Neural cell (in vitro differentiated cells): ENCODE data around the gene ZNF253. TPM values are rescaled to one million over a fixed set of nuclear protein-coding genes. Genes with fewer than 3 reads are reported as not detected.
"Not testable (repeated sequence)": the region's sequence is repeated elsewhere in the genome, so short reads cannot be mapped to it uniquely, and the experiment has no call there.

ENCODE experiments used
- H2AFZ ChIP-seq: fragments of 200-600, 300-800 bp; sonication (generic), shearing (Covaris generic); 2 replicates; pipeline ENCODE4 v1.6.0; 2014; ENCODE audit warnings: low read depth, mild to moderate bottlenecking, antibody characterized with exemption, low read length, moderate library complexity
- H3F3A ChIP-seq: fragments of 200-600 bp; shearing (Covaris generic); 2 replicates; pipeline ENCODE4 v1.6.1; 2016; ENCODE audit warnings: mild to moderate bottlenecking, moderate library complexity, mixed read lengths, antibody characterized with exemption, low read length; ENCODE audit not compliant: insufficient read depth, poor library complexity, severe bottlenecking
- H3K27ac ChIP-seq: fragments of 200-600, 300-800 bp; sonication (generic), shearing (Covaris generic); 2 replicates; pipeline ENCODE4 v1.5.1; 2014; ENCODE audit warnings: mild to moderate bottlenecking, low read length, moderate library complexity
- H3K27me3 ChIP-seq: fragments of 300-800, 200-600 bp; sonication (generic), shearing (Covaris generic); 2 replicates; pipeline ENCODE4 v1.6.0; 2014; ENCODE audit warnings: mild to moderate bottlenecking, low read depth, low read length, moderate library complexity; ENCODE audit not compliant: insufficient read depth
- H3K36me3 ChIP-seq: fragments of 300-800, 200-600 bp; sonication (generic), shearing (Covaris generic); 2 replicates; pipeline ENCODE4 v1.5.1; 2014; ENCODE audit warnings: mild to moderate bottlenecking, antibody characterized with exemption, low read length, moderate library complexity; ENCODE audit not compliant: insufficient read depth
- H3K4me2 ChIP-seq: fragments of 300-800, 200-600 bp; sonication (generic), shearing (Covaris generic); 2 replicates; pipeline ENCODE4 v1.6.0; 2014; ENCODE audit warnings: mild to moderate bottlenecking, low read length
- H3K4me3 ChIP-seq: fragments of 300-800, 200-600 bp; sonication (generic), shearing (Covaris generic); 2 replicates; pipeline ENCODE4 v1.5.1; 2014; ENCODE audit warnings: mild to moderate bottlenecking, low read length, moderate library complexity
- H3K79me2 ChIP-seq: fragments of 200-600 bp; shearing (Covaris generic); replicated peaks from 2 replicates; pipeline ENCODE4 v1.6.0; 2014; ENCODE audit warnings: mild to moderate bottlenecking, low read length, moderate library complexity; ENCODE audit not compliant: insufficient read depth
- H3K9ac ChIP-seq: fragments of 300-800, 200-600 bp; sonication (generic), shearing (Covaris generic); 2 replicates; pipeline ENCODE4 v1.6.1; 2016; ENCODE audit warnings: mild to moderate bottlenecking, low read length, mixed read lengths
- H3K9me2 ChIP-seq: fragments of 200-600 bp; shearing (Covaris generic); 2 replicates; pipeline ENCODE4 v1.6.1; 2016; ENCODE audit warnings: mild to moderate bottlenecking, low read length, mixed read lengths; ENCODE audit not compliant: insufficient read depth
- H3K9me3 ChIP-seq: fragments of 200-600, 300-800 bp; sonication (generic), shearing (Covaris generic); 2 replicates; pipeline ENCODE4 v1.6.1; 2016; ENCODE audit warnings: mild to moderate bottlenecking, mixed run types, low read length, moderate library complexity, mixed read lengths
- H4K20me1 ChIP-seq: fragments of 200-600 bp; shearing (Covaris generic); 2 replicates; pipeline ENCODE4 v1.6.1; 2016; ENCODE audit warnings: mild to moderate bottlenecking, mixed run types; ENCODE audit not compliant: insufficient read depth
- EP300 ChIP-seq: fragments of 450-650 bp; conservative IDR thresholded peaks from 2 replicates; pipeline ENCODE4 v1.6.1; 2014; ENCODE audit warnings: antibody characterized with exemption, mild to moderate bottlenecking, moderate library complexity; ENCODE audit not compliant: poor library complexity, severe bottlenecking
- EZH2 ChIP-seq: fragments of 200-600, 300-800 bp; shearing (Covaris generic), sonication (generic); IDR thresholded peaks from 2 replicates; pipeline ENCODE4 v1.6.1; 2014; ENCODE audit warnings: antibody characterized with exemption, low read length, borderline replicate concordance, mild to moderate bottlenecking; ENCODE audit not compliant: insufficient read depth, poor library complexity, severe bottlenecking
- MXI1 ChIP-seq: fragments of 450-650 bp; conservative IDR thresholded peaks from 2 replicates; pipeline ENCODE4 v1.6.1; 2014; ENCODE audit warnings: antibody characterized with exemption, mild to moderate bottlenecking; ENCODE audit not compliant: poor library complexity, severe bottlenecking
- POLR2AphosphoS5 ChIP-seq: IDR thresholded peaks from 2 replicates; pipeline ENCODE4 v1.6.1; 2012
- RAD21 ChIP-seq: fragments of 450-650 bp; conservative IDR thresholded peaks from 2 replicates; pipeline ENCODE4 v1.6.1; 2014; ENCODE audit warnings: antibody characterized with exemption, mild to moderate bottlenecking, moderate library complexity
- SMC3 ChIP-seq: fragments of 450-650 bp; conservative IDR thresholded peaks from 2 replicates; pipeline ENCODE4 v1.6.1; 2014; ENCODE audit warnings: antibody characterized with exemption, mild to moderate bottlenecking, moderate library complexity; ENCODE audit not compliant: poor library complexity
- TAF1 ChIP-seq: IDR thresholded peaks from 2 replicates; pipeline ENCODE4 v1.6.1; 2012; ENCODE audit warnings: low read depth
- polyA plus RNA-seq: library from polyadenylated mRNA; depleted of rRNA; stranded (reverse); fragments of >200 nt; gene quantifications from 2 replicates; pipeline ENCODE4 v1.2.3, GENCODE V29; 2014
- TF ChIP-seq, protein P1 (sequence below): fragments of 450-650 bp; IDR thresholded peaks from 2 replicates; pipeline ENCODE4 v1.5.1; 2014; ENCODE audit warnings: antibody characterized with exemption, mild to moderate bottlenecking, moderate library complexity; ENCODE audit not compliant: poor library complexity, severe bottlenecking
- TF ChIP-seq, protein P2 (sequence below): IDR thresholded peaks from 2 replicates; pipeline ENCODE4 v1.6.1; 2012; ENCODE audit warnings: borderline replicate concordance

The ZNF253 gene
- polyA plus RNA-seq, 1 donor from 2014 or later = 25.9 TPM

DNA sequence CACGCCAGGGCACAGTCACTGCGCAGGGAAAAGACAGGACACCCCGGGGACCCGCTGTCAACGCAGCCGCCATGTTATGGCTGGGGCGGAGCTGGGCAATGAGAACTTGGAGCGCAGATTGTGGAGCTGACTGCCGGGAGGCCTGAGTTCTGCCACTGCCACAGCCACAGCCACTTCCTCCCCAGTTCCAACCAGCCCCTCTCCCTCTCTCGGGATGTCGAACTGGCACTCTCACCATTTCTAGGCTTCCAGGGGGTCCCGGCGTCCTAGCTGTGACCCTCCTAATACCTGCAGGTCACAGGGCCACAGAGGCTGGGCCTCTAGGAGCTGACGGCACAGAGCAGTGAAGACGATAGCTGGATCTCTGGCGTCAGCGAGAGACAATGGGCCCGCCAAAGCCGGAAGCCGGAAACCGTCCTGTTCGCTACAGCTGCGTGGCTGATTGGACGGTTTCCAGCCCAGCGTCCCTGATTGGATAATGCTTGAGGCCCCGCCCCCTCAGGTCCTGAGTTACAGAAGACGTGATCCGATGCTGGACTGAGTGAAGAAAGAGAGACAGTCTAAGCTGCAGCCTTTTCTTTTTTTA, 44.2 kb upstream of the ZNF253 start, which contains the start of gene ZNF506:
TSS of gene ZNF506 (minus strand) at position 385 of the 586 bp plus-strand sequence. CDS start at position 238, 147 bp downstream.
- Histone ChIP-seq H4K20me1 (no peaks in the 10 kb centered on the region), H3K9me3 (peaks cover 9% of the 10 kb centered on the region), H2AFZ (peak within 1 kb of the TSS; percentile 81), H3K27ac (peak within 1 kb of the TSS; percentile 99), H3K79me2 (peaks cover 44% of the 10 kb centered on the region), H3K36me3 (peaks cover 9% of the 10 kb centered on the region), H3F3A (peaks cover 9% of the 10 kb centered on the region), H3K27me3 (no peaks in the 10 kb centered on the region), H3K9ac (peak within 1 kb of the TSS; percentile 98), H3K4me2 (peak within 1 kb of the TSS; percentile 88), H3K9me2 (no peaks in the 10 kb centered on the region), H3K4me3 (peak within 1 kb of the TSS; percentile 86)
- TF ChIP-seq, protein P1, sequence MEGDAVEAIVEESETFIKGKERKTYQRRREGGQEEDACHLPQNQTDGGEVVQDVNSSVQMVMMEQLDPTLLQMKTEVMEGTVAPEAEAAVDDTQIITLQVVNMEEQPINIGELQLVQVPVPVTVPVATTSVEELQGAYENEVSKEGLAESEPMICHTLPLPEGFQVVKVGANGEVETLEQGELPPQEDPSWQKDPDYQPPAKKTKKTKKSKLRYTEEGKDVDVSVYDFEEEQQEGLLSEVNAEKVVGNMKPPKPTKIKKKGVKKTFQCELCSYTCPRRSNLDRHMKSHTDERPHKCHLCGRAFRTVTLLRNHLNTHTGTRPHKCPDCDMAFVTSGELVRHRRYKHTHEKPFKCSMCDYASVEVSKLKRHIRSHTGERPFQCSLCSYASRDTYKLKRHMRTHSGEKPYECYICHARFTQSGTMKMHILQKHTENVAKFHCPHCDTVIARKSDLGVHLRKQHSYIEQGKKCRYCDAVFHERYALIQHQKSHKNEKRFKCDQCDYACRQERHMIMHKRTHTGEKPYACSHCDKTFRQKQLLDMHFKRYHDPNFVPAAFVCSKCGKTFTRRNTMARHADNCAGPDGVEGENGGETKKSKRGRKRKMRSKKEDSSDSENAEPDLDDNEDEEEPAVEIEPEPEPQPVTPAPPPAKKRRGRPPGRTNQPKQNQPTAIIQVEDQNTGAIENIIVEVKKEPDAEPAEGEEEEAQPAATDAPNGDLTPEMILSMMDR = peak; percentile 3
- TF ChIP-seq EZH2 = no peak
- peak; percentile 50 for TF ChIP-seq RAD21
- peak; percentile 97 for TF ChIP-seq TAF1
- TF ChIP-seq POLR2AphosphoS5 = peak; percentile 100
- TF ChIP-seq SMC3 = peak; percentile 34
- TF ChIP-seq, protein P2, sequence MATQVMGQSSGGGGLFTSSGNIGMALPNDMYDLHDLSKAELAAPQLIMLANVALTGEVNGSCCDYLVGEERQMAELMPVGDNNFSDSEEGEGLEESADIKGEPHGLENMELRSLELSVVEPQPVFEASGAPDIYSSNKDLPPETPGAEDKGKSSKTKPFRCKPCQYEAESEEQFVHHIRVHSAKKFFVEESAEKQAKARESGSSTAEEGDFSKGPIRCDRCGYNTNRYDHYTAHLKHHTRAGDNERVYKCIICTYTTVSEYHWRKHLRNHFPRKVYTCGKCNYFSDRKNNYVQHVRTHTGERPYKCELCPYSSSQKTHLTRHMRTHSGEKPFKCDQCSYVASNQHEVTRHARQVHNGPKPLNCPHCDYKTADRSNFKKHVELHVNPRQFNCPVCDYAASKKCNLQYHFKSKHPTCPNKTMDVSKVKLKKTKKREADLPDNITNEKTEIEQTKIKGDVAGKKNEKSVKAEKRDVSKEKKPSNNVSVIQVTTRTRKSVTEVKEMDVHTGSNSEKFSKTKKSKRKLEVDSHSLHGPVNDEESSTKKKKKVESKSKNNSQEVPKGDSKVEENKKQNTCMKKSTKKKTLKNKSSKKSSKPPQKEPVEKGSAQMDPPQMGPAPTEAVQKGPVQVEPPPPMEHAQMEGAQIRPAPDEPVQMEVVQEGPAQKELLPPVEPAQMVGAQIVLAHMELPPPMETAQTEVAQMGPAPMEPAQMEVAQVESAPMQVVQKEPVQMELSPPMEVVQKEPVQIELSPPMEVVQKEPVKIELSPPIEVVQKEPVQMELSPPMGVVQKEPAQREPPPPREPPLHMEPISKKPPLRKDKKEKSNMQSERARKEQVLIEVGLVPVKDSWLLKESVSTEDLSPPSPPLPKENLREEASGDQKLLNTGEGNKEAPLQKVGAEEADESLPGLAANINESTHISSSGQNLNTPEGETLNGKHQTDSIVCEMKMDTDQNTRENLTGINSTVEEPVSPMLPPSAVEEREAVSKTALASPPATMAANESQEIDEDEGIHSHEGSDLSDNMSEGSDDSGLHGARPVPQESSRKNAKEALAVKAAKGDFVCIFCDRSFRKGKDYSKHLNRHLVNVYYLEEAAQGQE = peak; percentile 94
- peak; percentile 70 for TF ChIP-seq EP300
- TF ChIP-seq MXI1 = peak; percentile 55

DNA sequence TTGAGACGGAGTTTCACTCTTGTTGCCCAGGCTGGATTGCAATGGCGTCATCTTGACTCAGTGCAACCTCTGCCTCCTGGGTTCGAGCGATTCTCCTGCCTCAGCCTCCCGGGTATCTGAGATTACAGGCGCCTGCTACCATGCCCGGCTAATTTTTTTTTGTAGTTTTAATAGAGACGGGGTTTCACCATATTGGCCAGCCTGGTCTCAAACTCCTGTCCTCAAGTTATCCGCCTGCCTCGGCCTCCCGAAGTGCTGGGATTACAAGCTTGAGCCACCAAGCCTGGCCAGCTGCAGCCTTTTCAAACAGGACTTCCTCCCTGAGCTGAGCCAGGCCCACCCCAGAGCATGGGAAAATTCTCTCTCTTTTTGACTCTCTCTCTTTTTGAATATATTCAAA, 43.7 kb upstream of the ZNF253 start:
- Histone ChIP-seq H3K4me3 (peak overlapping the region; percentile 86), H3K79me2 (peaks cover 40% of the 10 kb centered on the region), H3K4me2 (peak overlapping the region; percentile 63), H3K27ac (peak overlapping the region; percentile 99), H2AFZ (peak overlapping the region; percentile 67), H3K9ac (peak overlapping the region; percentile 98)
- H4K20me1 ChIP-seq, H3K9me2 ChIP-seq, H3K27me3 ChIP-seq, H3F3A ChIP-seq, H3K36me3 ChIP-seq, H3K9me3 ChIP-seq: not testable (repeated sequence)

DNA sequence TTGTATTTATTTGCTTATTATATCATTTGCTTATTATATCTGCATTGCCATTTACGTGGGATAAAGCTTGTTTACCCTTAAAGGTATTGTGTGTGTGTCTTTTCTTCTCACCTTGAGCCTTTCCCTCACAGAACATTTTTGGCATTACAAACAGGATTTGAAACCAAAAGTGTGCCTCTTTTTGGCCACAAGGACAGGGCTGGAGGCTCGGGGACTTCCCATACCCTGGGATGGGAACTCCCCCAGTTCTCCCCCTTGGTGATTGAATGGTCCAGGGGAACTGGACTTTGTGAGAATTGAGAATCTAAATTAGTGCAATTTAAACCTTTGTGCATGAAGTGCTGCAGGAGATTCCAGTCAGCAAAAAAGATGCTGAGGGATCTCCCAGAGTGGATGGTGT, 41.8 kb upstream of the ZNF253 start:
- H3K27me3 ChIP-seq = no peaks in the 10 kb centered on the region
- H3K36me3 ChIP-seq = peaks cover 2% of the 10 kb centered on the region
- no peak overlapping the region for H3K9ac ChIP-seq
- TF ChIP-seq, protein P2 = no peak
- TF ChIP-seq EP300 = no peak
- no peak for TF ChIP-seq POLR2AphosphoS5
- TF ChIP-seq EZH2 = no peak
- no peak for TF ChIP-seq TAF1
- TF ChIP-seq RAD21 = no peak
- TF ChIP-seq, protein P1 = no peak
- no peak for TF ChIP-seq MXI1
- TF ChIP-seq SMC3 = no peak
- peaks cover 9% of the 10 kb centered on the region for H3F3A ChIP-seq
- no peak overlapping the region for H2AFZ ChIP-seq
- H4K20me1 ChIP-seq = no peaks in the 10 kb centered on the region
- H3K79me2 ChIP-seq = peaks cover 20% of the 10 kb centered on the region
- peaks cover 2% of the 10 kb centered on the region for H3K9me3 ChIP-seq
- no peak overlapping the region for H3K27ac ChIP-seq
- H3K4me2 ChIP-seq = no peak overlapping the region
- no peaks in the 10 kb centered on the region for H3K9me2 ChIP-seq
- H3K4me3 ChIP-seq = no peak overlapping the region
